Measurements from ENCODE around the gene RCAN2. TPM values are rescaled to one million over a fixed set of nuclear protein-coding genes. Genes with fewer than 3 reads are reported as not detected.

The RCAN2 gene
- not detected for total RNA-seq

DNA sequence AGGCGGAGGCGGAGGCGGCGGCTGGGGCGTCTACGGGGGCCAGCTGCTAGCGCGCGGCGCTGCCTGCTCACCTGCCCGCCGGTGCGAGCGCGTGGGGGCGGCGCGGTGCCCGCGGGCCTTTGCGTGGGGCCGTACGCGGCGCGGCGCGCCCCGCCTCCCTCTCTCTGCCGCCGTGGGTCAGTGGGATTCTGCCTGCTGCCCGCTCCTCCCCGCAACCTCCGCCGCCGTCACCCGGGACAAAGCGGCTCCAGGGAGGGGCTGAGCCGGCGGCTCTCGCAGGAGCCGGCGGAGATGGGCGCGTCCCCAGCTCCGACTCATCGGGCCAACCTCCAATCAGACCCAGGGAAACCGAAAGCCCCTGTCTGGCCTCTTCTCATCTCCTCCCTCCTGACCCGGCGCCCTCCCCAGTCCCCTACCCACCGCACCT is at the start of gene RCAN2:
Gene RCAN2, minus strand, starts transcription at position 249 of the 427 bp plus-strand sequence.
- DNase-seq, result no peak

DNA sequence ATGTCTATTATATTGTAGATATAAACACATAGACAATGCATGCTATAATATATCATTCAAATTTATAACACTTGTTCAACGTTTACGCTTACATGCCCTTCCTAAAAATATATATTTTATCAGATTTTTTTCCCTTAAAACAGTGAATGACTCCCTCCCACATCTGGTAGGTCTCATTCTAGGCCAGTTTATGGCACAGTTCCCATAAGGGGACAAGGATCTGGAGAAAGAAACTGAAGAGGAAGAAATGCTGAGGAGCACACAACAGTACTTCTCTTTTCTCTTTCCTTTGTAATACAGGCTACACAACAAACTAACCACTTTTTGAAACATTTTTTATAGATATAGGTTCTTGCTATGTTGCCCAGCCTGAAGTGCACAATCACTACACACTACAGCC is 48.6 kb upstream of the RCAN2 start:
- DNase-seq, result no peak

DNA sequence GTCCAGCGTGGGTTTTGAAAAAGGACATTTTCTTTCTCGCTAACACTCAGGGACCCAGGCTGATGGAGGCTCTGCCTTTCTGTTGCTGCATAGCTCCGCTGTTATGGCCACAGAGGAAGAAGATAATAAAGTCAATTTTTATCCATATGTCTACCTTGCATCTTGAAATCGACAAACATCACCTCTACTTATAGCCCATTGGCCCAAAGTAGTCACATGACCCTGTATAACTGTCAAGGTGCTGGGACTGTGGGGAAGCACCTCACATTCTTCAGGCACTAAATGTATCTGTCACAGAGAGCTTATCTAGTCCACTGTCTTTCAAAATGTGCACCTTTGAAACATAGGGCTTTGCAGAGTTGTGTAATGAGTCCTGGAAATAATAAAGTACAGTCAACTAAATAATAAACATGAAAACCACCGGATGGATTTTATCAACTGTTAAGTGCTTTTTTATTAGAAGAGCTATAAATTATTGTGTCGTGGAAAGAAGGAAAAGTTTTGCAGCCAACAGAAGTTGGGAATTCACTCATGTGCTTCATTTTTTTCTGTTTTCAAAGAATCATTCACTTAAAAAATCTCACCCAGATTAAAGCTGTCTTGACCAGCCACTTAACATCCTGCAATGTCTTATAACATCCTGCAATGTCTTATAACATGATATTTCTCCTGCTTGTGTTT is 47.7 kb upstream of the RCAN2 start:
- no peak for DNase-seq

DNA sequence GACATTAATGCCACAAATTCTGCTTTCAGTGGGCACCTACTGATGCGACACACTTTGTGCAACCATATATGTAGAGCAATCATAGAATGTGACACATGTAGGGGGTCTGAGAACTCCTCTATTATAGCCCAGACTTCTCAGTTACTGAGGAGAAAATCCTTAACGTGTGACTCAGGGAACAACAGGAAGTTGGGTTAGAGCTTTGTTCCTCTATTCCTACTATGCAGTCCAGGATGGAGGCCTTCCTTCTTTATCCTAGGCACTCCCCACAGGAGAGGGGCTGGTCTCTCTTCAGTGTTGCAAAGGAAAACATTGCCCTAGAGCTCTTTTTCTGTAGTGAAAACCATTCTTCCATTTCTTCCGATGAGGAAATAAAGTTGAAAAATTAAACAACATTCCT is 39.6 kb upstream of the RCAN2 start:
- no peak for DNase-seq

DNA sequence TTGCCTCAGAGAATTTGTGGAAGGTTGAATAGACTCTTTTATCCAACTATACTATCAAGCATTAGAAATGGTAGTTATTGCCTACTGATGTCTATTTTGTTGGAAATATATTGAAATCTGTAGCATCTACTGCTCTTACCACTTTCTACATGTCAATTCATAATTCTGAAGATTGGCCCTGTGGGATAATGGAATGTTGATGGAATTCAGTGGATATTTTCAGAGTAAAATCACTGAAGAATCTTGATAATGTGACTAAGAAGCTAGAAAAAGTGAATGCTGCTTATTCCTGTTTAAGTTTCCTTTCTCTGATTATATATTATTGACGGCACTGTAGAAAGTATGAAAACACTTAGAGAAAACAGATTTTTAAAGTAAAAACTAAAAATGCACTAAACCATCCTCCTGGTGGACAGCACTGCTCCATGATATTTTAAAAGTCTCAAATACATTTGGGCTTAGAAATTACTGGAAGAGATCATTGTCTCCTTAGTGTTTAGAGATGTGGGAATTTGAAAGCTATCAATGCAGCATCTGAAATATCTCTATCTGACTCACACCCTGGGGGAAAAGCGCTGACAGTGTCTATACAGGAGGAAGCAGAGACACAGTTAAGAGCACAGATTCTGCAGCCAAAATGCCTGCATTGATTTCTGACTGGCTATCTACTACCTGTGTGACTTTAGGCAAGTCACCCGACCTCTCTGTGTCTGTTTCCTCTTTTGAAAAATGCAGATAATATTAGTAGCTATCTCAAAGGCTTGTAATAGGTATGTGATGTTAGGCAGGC is 37.9 kb upstream of the RCAN2 start:
- no peak for DNase-seq

DNA sequence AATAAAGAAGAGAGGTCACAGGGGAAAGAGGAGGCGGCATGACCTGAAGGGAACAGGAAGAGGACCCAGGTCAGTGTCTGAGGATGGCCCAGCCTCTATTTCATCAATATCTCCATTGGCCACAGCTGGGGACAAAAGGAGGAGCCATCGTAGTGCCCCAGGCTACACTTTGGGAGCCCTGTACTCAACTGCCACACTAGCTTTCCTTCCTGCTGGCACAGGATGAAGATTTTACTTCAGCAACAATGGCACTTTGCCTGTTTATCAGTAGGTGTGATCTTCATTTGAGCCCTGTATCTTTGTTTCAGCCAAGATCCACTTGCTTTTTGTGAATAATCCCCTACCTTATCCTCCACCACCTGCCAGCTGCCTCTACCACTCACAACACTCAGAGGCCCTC is 35.4 kb upstream of the RCAN2 start:
- no peak for DNase-seq

DNA sequence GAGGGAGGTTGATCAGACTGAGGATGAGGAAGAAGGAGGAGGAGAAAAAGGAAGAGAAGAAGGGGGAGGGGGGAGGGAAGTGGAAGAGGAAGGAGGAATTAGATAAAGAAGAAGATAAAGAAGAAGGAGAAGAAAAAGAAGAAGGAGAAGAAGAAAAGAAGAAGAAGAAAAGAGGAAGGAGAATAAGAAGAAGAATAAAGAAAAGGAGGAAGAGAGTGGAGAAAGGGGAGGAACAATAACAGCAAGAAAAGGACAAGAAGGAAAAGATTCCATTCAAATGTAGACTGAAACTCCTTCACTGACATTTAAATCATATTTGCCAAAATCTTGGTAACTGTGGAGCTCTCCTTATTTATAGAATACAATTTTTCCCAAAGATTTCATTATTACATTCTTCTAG is 34.3 kb upstream of the RCAN2 start:
- no peak for DNase-seq

DNA sequence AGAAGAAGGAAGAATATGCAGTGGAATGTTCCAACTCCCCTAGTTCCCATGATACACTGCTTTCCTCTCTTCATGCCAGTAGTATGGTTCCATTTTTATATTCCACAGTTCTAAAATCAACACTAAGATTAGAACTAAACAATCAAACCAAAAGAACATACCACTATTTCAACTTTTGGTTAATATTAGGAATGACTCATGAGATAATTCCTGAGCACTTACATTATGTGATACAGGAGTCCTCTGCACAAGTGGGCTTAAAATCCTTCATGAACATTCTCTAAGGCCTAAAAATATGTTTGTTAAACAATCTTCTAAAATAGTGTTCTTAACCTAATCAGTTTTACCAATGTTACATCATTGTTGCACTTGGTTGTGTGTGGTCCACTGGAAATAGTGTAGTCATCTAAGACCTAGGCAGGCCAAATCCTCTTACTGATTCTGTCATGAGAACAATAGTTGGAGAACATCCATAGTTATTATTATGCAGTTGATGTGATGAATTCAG is 30.3 kb upstream of the RCAN2 start:
- DNase-seq, result no peak

DNA sequence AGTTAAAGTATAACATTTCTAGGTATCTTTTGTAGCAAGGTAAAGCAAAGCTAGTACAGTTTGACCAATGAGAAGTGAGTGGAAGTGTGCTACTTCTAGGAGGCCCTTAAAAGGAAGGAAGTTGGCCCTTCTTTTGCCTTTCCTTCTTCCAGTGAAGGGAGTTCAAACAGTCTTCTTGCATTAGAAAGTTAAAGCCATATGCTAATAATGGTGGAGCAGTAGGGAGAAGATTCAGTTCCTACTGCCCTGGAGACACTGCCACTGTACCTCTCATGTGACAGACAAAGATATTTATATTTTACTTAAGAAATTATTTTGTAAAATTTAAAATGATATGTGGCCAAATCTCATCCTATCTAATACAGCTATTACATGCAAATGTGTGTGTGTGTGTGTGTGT is 26.0 kb upstream of the RCAN2 start:
- DNase-seq, result no peak

DNA sequence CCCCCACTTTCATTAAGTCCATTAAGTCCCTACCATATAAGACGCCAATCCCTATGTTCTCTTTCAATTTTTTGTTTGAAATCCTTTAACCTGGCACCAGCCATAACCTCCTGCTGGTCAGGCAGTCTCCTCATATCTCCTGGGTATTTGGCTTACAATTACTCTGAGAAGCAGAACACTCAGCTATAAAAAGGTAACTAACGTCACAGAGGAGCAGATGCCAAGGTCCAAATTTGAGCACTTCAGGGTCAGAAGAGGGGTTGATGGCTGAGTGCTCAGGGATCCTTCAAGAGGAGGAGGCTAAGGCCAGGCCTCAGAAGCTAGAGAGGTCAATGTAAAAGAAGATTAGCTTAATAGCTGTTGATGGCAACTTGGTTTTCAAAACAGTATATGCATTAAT is 22.3 kb upstream of the RCAN2 start:
- no peak for DNase-seq

DNA sequence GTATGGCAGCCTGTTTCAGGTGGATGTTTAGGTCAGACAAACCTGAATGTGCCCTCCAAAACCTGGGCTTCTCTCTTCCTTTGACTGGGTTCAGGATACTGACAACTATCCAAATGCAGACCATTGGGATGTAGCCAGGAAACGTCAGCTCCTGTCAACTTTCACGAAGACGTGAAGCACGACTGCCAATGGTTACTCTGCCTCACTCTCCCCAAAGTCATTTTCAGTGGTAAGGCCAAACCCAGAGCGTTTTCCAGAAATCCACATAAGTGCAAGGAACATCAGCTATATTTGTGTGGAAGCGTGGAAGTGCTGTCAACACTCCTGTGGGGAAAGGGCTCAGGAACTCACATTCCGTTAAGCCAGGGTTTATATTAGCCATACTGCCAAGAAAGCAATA is 20.1 kb upstream of the RCAN2 start:
- DNase-seq, result no peak

DNA sequence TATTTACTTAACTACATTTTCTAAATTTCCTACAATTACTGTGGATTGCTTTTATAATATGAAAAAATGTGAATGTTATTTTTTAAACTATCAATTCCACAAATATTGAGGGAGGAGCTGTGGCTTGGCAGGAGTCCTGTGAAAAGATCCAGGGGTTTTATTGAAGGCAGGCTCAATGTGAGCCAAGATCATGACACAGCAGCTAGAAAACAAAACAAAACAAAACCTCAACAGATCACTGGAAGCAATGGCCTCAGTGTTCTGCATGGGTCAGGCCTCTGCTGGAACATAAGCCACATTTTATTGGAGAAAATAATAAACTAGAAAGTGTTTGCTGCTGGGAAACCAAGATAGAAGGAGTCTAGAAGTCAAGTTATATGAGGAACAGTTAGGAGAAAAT is 19.4 kb upstream of the RCAN2 start:
- no peak for DNase-seq

DNA sequence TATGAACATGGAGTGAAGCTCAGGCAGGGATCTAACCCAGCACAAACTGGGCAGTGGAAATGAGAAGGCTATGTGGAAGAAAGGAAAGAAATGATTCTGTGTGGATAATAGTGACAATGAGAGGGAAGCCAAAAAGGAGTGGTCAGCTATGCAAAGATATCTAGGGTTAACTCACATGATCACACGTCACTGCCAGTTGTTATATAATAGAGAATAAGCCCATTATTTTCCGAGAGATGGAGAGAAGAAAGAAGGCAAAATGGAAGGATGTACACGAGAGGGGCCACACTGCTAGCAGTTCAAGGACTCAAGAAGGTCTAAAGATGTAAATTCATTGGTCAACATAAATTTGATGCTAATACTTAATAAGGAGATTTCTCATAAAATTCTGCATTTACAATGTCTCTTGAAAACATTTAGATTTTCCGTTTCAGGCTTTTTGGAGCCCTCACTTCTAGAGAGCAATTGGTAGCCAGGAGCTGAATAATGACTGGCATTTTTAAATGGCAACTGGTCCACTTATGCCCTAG is 18.8 kb upstream of the RCAN2 start:
- DNase-seq, result no peak

DNA sequence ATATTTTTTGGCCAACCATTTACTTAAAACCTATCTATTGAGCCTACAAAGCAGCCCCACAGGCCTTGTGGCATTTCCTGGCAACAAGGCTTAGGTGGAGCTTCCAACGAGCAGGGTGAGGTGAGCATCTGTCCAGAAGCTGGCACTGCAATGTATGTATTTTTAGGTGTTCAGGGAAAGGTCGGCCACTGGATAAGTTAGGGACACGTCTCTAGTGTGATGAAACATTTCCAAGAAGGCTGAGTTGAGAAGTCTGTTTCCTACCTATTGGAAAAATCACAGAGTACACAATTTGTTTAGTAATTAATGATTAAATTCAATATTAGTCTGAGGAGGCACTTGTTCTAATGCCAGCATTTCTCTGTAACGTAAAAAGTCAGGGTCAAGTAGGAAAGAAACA is 17.8 kb upstream of the RCAN2 start:
- no peak for DNase-seq

DNA sequence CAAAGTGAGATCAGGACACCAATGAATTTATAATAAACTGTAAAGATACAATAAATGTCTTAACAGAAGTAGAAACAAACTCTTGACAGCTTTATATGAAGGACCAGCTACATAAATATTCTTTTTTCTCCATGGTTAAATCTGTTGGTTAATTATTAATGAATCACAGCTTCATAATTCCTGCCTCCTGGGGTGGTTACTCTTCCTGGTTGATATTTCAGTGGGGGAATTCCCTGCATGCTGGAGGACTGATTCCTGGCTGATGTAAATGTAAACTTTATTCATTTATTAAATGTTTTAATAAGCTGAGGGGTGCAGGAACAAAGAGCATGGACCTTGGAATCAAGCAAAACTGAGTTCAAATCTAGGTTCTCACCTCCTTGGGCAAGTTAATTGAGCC is 16.2 kb upstream of the RCAN2 start:
- DNase-seq, result no peak

DNA sequence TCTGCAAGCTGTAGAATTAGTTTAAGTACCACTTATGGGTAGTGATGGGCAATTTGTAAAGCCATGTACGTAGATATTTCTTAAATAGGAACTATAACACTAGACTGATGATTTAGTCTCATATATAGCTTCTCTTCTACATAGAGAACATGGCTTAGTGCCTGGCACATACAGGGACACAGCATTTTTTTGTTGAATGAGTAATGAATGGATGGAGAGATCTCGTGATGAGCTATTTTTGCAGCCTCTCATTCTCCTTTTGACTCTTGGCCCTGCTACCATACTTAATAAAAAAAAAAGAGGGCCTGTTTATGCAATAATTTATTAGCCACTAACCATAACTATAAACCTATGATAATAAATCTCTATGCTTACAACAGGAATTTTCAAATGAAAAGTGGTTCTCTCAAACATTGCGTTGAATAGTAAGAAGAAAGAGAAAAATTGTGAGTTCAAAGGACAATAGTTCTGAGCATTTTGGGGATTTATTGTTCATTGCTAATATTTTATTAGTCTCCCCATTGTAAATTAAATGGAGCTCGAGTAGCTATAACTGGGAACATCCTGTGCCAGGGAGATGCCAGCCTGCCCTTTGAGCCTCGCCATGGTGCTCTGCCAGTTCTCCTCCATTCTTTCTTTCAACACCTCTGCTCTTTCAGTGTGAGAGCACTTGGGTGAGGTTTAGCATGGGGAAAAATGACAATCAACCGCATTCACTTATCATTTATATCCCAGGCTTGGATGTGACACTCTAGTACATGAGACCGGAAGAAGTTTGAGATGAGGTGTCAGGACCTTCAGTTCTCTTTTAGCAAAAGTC is 14.7 kb upstream of the RCAN2 start:
- DNase-seq, result no peak

DNA sequence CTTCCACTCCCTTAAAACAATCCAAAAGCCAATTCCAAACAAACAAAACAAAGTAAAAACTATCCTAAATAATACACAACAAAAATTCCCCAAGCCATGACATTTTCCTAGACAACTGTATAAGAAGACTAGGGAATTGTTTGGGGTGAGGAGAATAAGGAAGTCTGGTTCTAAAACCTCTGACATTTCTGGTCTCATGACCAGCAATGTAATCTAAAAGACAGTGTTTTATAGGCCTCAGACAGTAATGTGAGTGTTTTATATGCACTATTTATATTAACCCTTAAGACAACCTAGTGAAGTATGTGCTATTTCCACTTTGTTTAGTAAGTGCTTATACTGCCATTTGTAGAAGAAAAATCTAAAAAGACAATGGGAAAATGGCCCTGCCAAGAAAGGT is 13.0 kb upstream of the RCAN2 start:
- no peak for DNase-seq

DNA sequence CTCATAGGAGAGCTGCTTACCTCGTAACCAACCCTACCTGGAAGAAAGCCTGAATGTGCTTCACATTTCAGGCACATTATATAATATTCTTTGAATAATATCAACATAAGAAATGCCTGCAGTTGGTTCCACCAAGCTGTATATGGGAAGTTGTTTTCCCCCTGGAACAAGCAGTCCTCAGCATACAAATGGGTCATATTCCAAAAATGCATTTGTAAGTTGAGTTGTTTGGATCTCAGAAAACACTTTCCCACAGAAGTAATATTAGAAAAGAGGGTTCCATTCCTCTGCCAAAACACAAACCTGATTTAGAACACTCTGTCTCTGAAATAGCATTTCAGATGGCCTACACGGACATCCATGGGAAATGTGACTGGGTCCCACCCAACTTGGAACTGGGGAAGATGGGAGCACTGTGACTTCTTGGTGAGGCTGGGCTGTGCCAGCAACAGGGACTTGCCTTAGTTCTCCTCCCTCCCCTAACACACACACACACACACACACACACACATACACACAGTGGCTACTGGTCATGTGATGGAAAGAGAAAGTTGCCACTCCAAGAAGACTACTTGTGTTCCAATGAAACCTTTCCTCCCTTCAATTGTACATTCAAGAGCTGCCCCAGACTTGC is 11.4 kb upstream of the RCAN2 start:
- DNase-seq, result no peak

DNA sequence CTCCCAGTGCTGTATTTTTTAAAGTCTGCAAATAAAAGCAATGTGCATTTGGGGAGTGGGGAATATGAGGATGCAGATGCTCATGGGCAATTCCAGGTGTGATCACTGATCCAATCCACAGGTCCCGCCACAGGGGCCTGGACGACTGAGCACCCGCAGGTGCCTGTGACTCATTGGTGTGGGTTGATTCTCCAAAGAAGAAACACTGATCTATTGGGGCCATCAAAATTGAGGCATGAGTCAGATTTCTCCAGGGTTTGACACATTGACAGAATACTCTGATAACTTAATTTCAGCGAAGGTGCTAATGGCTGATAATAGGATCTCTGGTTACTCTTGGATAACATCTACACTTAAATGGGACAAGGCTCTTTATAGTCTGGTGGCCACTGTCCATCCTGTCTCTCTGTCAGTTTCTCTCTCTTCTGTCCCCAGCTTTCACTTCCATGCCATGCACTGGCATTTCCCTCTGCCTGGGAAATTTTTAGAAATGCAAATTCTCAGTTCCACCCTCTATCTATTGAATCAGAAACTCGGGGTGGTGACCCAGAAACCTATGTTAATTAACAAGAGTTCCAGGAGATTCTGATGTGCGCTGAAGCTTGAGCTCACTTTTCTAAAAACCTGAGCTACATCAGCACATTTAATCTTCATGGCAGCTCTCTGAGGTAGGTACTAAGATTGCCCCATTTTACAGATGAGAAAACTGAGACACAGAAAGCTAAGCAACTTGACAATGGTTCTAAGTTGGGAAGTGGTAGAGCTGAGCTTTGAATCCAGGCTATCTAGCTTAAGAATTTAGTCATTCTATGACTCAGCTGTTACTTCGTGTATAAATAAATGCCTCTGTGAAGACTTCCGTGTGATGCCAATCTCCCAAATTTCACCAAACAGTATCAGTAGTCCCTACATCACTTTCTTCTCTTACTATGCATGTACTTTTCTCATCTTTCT is 10.2 kb upstream of the RCAN2 start:
- no peak for DNase-seq

DNA sequence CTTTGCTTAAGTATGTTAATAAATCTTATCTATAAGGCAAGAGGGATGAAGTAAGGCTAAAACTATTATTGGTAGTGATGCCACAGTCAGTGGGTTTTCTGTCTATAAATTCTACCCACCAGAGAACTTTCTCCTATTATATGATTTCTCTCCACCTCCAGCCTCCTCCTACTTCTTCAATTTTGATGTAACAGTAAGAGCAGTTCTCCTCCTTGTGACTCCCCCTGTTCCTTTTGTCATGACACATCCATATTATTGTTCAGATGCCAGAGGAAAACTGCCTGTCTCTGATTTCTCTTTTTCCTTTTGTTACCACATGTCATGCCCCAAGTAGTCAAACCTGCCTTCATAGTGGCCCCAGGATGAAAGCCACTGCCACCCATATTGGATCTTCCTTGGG is 9.1 kb upstream of the RCAN2 start:
- DNase-seq, result no peak
